Activated CD4-positive, alpha-beta T cell treated with anti-CD3 and anti-CD28 coated beads for 36 hours (primary cell): ENCODE measurements around the gene NUDT3. TPM values are rescaled to one million over a fixed set of nuclear protein-coding genes. Genes with fewer than 3 reads are reported as not detected.

Experiments
- ATAC-seq: fragments of 200-7000 bp; cut with Tn5 transposase; one replicate; pipeline ENCODE4 v1.10.0; 2021; ENCODE audit warnings: mild to moderate bottlenecking, moderate library complexity
- CTCF ChIA-PET: fragments of 350-600 bp; sonication (Branson Sonifier 250); formaldehyde crosslinking; loops from one replicate; lab custom pipeline; 2021; ENCODE audit warnings: antibody characterized with exemption; lab: Charles Lee
- POLR2A ChIA-PET: fragments of 350-600 bp; sonication (Branson Sonifier 250); formaldehyde crosslinking; loops from one replicate; lab custom pipeline; 2021; ENCODE audit warnings: antibody characterized with exemption, inconsistent platforms; lab: Charles Lee
- DNase-seq: peaks from one replicate; pipeline ENCODE4 v3.0.0-alpha.2; 2020
- H3K27ac Mint-ChIP-seq: one replicate; pipeline ENCODE4 v1.8.0; 2021; ENCODE audit warnings: mixed read lengths
- H3K27me3 Mint-ChIP-seq: one replicate; pipeline ENCODE4 v1.8.0; 2021; ENCODE audit warnings: mixed read lengths
- H3K36me3 Mint-ChIP-seq: one replicate; pipeline ENCODE4 v1.8.0; 2021; ENCODE audit warnings: low read depth, mixed read lengths
- H3K4me1 Mint-ChIP-seq: one replicate; pipeline ENCODE4 v1.8.0; 2021; ENCODE audit warnings: mixed read lengths
- H3K4me3 Mint-ChIP-seq: one replicate; pipeline ENCODE4 v1.8.0; 2021; ENCODE audit warnings: mild to moderate bottlenecking, moderate library complexity, mixed read lengths
- H3K9me3 Mint-ChIP-seq: one replicate; pipeline ENCODE4 v1.8.0; 2021; ENCODE audit warnings: low read depth, mixed read lengths
- intact Hi-C, 2 experiments: fragments of 100-400 bp; cut with DNase I in 1 of 2; cut with micrococcal nuclease in 1 of 2; formaldehyde crosslinking; loops; one replicate each; pipeline versions ENCODE4 v1.14.2 to v1.15.1; 2022 to 2024; cut with DNase I, micrococcal nuclease
- total RNA-seq, 2 experiments: library from RNA; stranded (reverse); gene quantifications; one replicate each; pipeline ENCODE4 v1.2.3, GENCODE V29; 2021

The NUDT3 gene
- total RNA-seq, 2 experiments from 2014 or later = 13.3 to 13.6 TPM

GRCh38 chr6:34236443-34237315 is 155.8 kb downstream of the NUDT3 start, which contains the start of gene HMGA1:
Gene HMGA1 (plus strand): TSS chr6:34236873. CDS start chr6:34240781, 3,908 bp downstream.
- H3K36me3 Mint-ChIP-seq = peaks cover 32% of the 10 kb centered on the region
- H3K27me3 Mint-ChIP-seq = no peaks in the 10 kb centered on the region
- intact Hi-C loops = loop anchor here (1.0 to 10.0 kb wide), 20 partner anchors 12 to 1264 kb away; partner anchors contain the start of genes NUDT3 (in 2 of the 2), ANKS1A (in 1 of the 2), BLTP3A (in 1 of the 2) and CUTA (in 1 of the 2)
- DNase-seq (peak; percentile 94), ATAC-seq (peak; percentile 70)
- peaks cover 44% of the 10 kb centered on the region for H3K4me1 Mint-ChIP-seq
- peak within 1 kb of the TSS; percentile 85 for H3K4me3 Mint-ChIP-seq
- ChIA-PET POLR2A (interaction anchor here (1.0 to 1.3 kb wide), 6 partner anchors 10 to 179 kb away, joined by 3 to 16 read pairs (median 5); partner anchors contain the start of gene SMIM29), CTCF (interaction anchor here (0.6 to 1.1 kb wide), 8 partner anchors 13 to 466 kb away, joined by 3 to 7 read pairs (median 3); no protein-coding TSS in a partner anchor)
- peak within 1 kb of the TSS; percentile 91 for H3K27ac Mint-ChIP-seq
- no peaks in the 10 kb centered on the region for H3K9me3 Mint-ChIP-seq

GRCh38 chr6:34236131-34236442 is 156.4 kb downstream of the NUDT3 start:
- H3K27ac Mint-ChIP-seq = peak overlapping the region; percentile 91
- POLR2A ChIA-PET = interaction anchor here (1.0 to 1.3 kb wide), 6 partner anchors 10 to 180 kb away, joined by 3 to 16 read pairs (median 5); partner anchors contain the start of gene SMIM29
- H3K4me1 Mint-ChIP-seq = peaks cover 38% of the 10 kb centered on the region
- H3K4me3 Mint-ChIP-seq = peak overlapping the region; percentile 80
- H3K36me3 Mint-ChIP-seq = peaks cover 26% of the 10 kb centered on the region
- no peaks in the 10 kb centered on the region for H3K9me3 Mint-ChIP-seq
- intact Hi-C loops = loop anchor here (1.0 to 10.0 kb wide), 20 partner anchors 12 to 1264 kb away; partner anchors contain the start of genes NUDT3 (in 2 of the 2), ANKS1A (in 1 of the 2), BLTP3A (in 1 of the 2) and CUTA (in 1 of the 2)
- ATAC-seq (peak; percentile 27), DNase-seq (peak; percentile 70)
- CTCF ChIA-PET = interaction anchor here (0.7 to 1.0 kb wide), 3 partner anchors 12 to 47 kb away, joined by 4 to 7 read pairs (median 5); no protein-coding TSS in a partner anchor
- no peaks in the 10 kb centered on the region for H3K27me3 Mint-ChIP-seq

- intact Hi-C loops = loop anchor here (1.0 to 10.0 kb wide), 20 partner anchors 11 to 1263 kb away; partner anchors contain the start of genes NUDT3 (in 2 of the 2), ANKS1A (in 1 of the 2), BLTP3A (in 1 of the 2) and CUTA (in 1 of the 2)
- ATAC-seq = peak; percentile 72
- H3K4me3 Mint-ChIP-seq = peak overlapping the region; percentile 80
- peak overlapping the region; percentile 91 for H3K27ac Mint-ChIP-seq
- no peaks in the 10 kb centered on the region for H3K9me3 Mint-ChIP-seq
- CTCF ChIA-PET = no interaction called here
- POLR2A ChIA-PET = interaction anchor here (1.3 kb wide), 1 partner anchor 12 kb away, joined by 16 read pairs; no protein-coding TSS in a partner anchor
- peak; percentile 84 for DNase-seq
- H3K27me3 Mint-ChIP-seq = no peaks in the 10 kb centered on the region
- peaks cover 21% of the 10 kb centered on the region for H3K36me3 Mint-ChIP-seq
- H3K4me1 Mint-ChIP-seq = peaks cover 33% of the 10 kb centered on the region
Observed at GRCh38 chr6:34235307-34236130, 156.9 kb downstream of the NUDT3 start.

GRCh38 chr6:34234667-34235306 is 157.7 kb downstream of the NUDT3 start:
- ChIA-PET POLR2A (no interaction called here), CTCF (interaction anchor here (0.8 kb wide), 1 partner anchor 15 kb away, joined by 3 read pairs; no protein-coding TSS in a partner anchor)
- intact Hi-C loops = loop anchor here (5.0 to 10.0 kb wide), 12 partner anchors 52 to 1262 kb away; partner anchors contain the start of genes BLTP3A (in 1 of the 2), CUTA (in 1 of the 2), ILRUN (in 1 of the 2) and ITPR3 (in 1 of the 2)
- ATAC-seq (no peak), DNase-seq (no peak)
- Mint-ChIP-seq H3K27me3 (no peaks in the 10 kb centered on the region), H3K36me3 (peaks cover 15% of the 10 kb centered on the region), H3K4me1 (peaks cover 27% of the 10 kb centered on the region), H3K27ac (peak overlapping the region; percentile 78), H3K9me3 (no peaks in the 10 kb centered on the region), H3K4me3 (peak overlapping the region; percentile 3)

GRCh38 chr6:34233867-34234266 is 158.6 kb downstream of the NUDT3 start:
- intact Hi-C loops = loop anchor here in 1 of 2 experiments (10.0 kb wide), 1 partner anchor 919 kb away; the partner anchor contains the start of genes TAPBP and ZBTB22
- DNase-seq (no peak), ATAC-seq (no peak)
- Mint-ChIP-seq H3K27ac (peak overlapping the region; percentile 78), H3K4me3 (no peak overlapping the region), H3K9me3 (no peaks in the 10 kb centered on the region), H3K36me3 (peaks cover 9% of the 10 kb centered on the region), H3K4me1 (peaks cover 28% of the 10 kb centered on the region), H3K27me3 (no peaks in the 10 kb centered on the region)
- POLR2A ChIA-PET = interaction anchor here (1.1 kb wide), 1 partner anchor 8 kb away, joined by 3 read pairs; no protein-coding TSS in a partner anchor
- CTCF ChIA-PET = interaction anchor here (0.8 kb wide), 1 partner anchor 16 kb away, joined by 3 read pairs; no protein-coding TSS in a partner anchor

- Mint-ChIP-seq H3K4me3 (no peak overlapping the region), H3K27ac (no peak overlapping the region), H3K9me3 (no peaks in the 10 kb centered on the region), H3K27me3 (no peaks in the 10 kb centered on the region), H3K36me3 (peaks cover 1% of the 10 kb centered on the region), H3K4me1 (peaks cover 32% of the 10 kb centered on the region)
- no peak for DNase-seq
- ChIA-PET POLR2A (interaction anchor here (1.1 kb wide), 1 partner anchor 9 kb away, joined by 3 read pairs; no protein-coding TSS in a partner anchor), CTCF (interaction anchor here (0.6 to 1.0 kb wide), 2 partner anchors 17 to 36 kb away, joined by 3 read pairs; no protein-coding TSS in a partner anchor)
- no peak for ATAC-seq
- intact Hi-C loops = loop anchor here in 1 of 2 experiments (10.0 kb wide), 1 partner anchor 918 kb away; the partner anchor contains the start of genes TAPBP and ZBTB22
Observed at GRCh38 chr6:34232901-34233300, 159.6 kb downstream of the NUDT3 start.

GRCh38 chr6:34231566-34232336 is 160.7 kb downstream of the NUDT3 start:
- Mint-ChIP-seq H3K9me3 (no peaks in the 10 kb centered on the region), H3K4me1 (peaks cover 43% of the 10 kb centered on the region), H3K36me3 (no peaks in the 10 kb centered on the region), H3K27me3 (no peaks in the 10 kb centered on the region), H3K4me3 (no peak overlapping the region), H3K27ac (no peak overlapping the region)
- no peak for DNase-seq
- ATAC-seq = no peak
- CTCF ChIA-PET = interaction anchor here (1.0 kb wide), 1 partner anchor 35 kb away, joined by 3 read pairs; no protein-coding TSS in a partner anchor
- intact Hi-C loops = loop anchor here in 1 of 2 experiments (10.0 kb wide), 1 partner anchor 917 kb away; the partner anchor contains the start of genes TAPBP and ZBTB22
- POLR2A ChIA-PET = no interaction called here

- POLR2A ChIA-PET = interaction anchor here (0.6 kb wide), 1 partner anchor 107 kb away, joined by 4 read pairs; no protein-coding TSS in a partner anchor
- DNase-seq (no peak), ATAC-seq (no peak)
- H3K27ac Mint-ChIP-seq = peak overlapping the region; percentile 73
- intact Hi-C loops = loop anchor here in 1 of 2 experiments (10.0 kb wide), 1 partner anchor 916 kb away; the partner anchor contains the start of genes TAPBP and ZBTB22
- no peaks in the 10 kb centered on the region for H3K36me3 Mint-ChIP-seq
- CTCF ChIA-PET = no interaction called here
- peaks cover 41% of the 10 kb centered on the region for H3K4me1 Mint-ChIP-seq
- H3K9me3 Mint-ChIP-seq = no peaks in the 10 kb centered on the region
- H3K27me3 Mint-ChIP-seq = no peaks in the 10 kb centered on the region
- H3K4me3 Mint-ChIP-seq = no peak overlapping the region
Observed at GRCh38 chr6:34230653-34231371, 161.7 kb downstream of the NUDT3 start.

- Mint-ChIP-seq H3K27me3 (no peaks in the 10 kb centered on the region), H3K36me3 (no peaks in the 10 kb centered on the region), H3K4me1 (peaks cover 42% of the 10 kb centered on the region), H3K27ac (no peak overlapping the region), H3K4me3 (no peak overlapping the region), H3K9me3 (no peaks in the 10 kb centered on the region)
- CTCF ChIA-PET = no interaction called here
- POLR2A ChIA-PET = interaction anchor here (0.6 kb wide), 1 partner anchor 11 kb away, joined by 5 read pairs; no protein-coding TSS in a partner anchor
- intact Hi-C loops = loop anchor here in 1 of 2 experiments (10.0 kb wide), 2 partner anchors 915 to 1025 kb away; partner anchors contain the start of genes HSD17B8, RING1, RXRB and SLC39A7
- DNase-seq (no peak), ATAC-seq (no peak)
Observed at GRCh38 chr6:34229877-34230276, 162.6 kb downstream of the NUDT3 start.
